ENCODE results near the gene CDK5R2. TPM values are rescaled to one million over a fixed set of nuclear protein-coding genes. Genes with fewer than 3 reads are reported as not detected.

The CDK5R2 gene
- total and polyA plus RNA-seq, 2 of the 13 experiments (the other 11 are each of a cell fraction or from before 2014, with no cell fraction given), result not detected

DNA sequence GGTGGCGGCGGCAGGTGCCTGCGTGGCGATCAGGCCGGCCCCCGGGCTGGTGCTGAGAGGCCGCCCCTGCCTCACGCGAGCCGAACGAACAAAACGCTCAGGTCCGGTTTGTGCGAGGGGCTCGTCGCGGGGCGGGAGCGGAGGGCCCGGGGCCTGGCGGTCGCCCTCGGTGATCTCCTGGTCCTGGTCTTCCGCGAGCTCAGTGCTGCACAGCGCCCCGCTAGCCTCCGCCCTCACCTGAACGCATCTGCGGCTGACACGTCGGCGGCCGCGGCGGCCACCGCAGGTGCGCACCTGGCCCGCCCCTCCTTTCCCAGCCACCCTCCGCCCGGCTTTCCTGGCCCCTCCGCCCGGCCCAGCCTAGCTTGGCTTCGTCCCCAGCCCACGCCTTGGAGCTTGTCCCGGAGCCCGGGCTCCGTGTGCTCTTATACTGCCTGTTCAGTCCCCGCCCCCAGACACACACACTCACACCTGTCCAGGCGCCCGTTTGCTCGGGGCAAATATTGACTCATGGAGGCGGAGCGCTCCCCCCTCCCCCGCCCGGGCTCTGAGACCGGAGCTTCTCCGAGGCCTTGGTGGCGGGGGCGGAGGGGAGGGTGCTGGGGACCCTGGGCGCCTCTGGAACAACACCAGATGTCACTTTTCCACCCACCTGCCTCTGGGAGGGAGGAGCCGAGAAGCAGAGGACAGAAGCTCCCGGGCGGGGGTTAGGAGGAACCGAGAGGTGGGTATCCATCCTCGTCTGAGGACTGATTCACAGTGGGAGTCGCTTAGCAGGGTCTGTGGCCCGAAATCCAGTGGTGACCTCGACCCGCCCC lies 42.3 kb downstream of the CDK5R2 start:
- H3K4me3 ChIP-seq (replicated peaks in 1 of 3; ENCODE audit: insufficient read depth in 1 of 3, low read depth in 2 of 3, low read length in 3 of 3), result peak overlapping the region in 2 of 3 experiments; percentile 28 to 64; a peak in 4 of 6 replicates
- in situ Hi-C loops (cut with HindIII; ENCODE audit: extremely low pct_ligation_motif_present, low pct_unique_long_range_greater_than_20kb), result no loop called here
- H3K9ac ChIP-seq (ENCODE audit: insufficient read depth, low read depth, low read length), result no peak overlapping the region
- ATAC-seq (peak; percentile 81), FAIRE-seq (peak; percentile 56), DNase-seq (ENCODE audit: low spot score) (peak; percentile 93)
- H3K4me2 ChIP-seq (ENCODE audit: low read depth, low read length), result peak overlapping the region; percentile 71
- no peaks in the 10 kb centered on the region for H3K36me3 ChIP-seq (replicated peaks in 1 of 2; ENCODE audit: control insufficient read depth in 1 of 2, insufficient read depth in 2 of 2, low read length in 2 of 2)
- H3K9me3 ChIP-seq (ENCODE audit: low read length), result no peaks in the 10 kb centered on the region
- ChIA-PET POLR2A (interaction anchor here (0.6 to 1.4 kb wide), 15 partner anchors 22 to 497 kb away, joined by 3 to 5 read pairs (median 4); partner anchors contain the start of genes CNPPD1, DNAJB2, GLB1L and GMPPA), CTCF (ENCODE audit: low intra/inter-chr PET ratio, low total read pairs) (interaction anchor here (1.1 to 2.1 kb wide), 3 partner anchors 22 to 118 kb away, joined by 3 to 7 read pairs (median 4); no protein-coding TSS in a partner anchor)
- intact Hi-C loops (cut with micrococcal nuclease; ENCODE audit: unreplicated experiment), result loop anchor here (2.0 kb wide), 1 partner anchor 27 kb away; no protein-coding TSS in a partner anchor
- H3K4me1 ChIP-seq (ENCODE audit: insufficient read depth, low read length), result peaks cover 24% of the 10 kb centered on the region
- H3K27ac ChIP-seq (ENCODE audit: extremely low read length, insufficient read depth, low read length), result no peak overlapping the region
- H4K20me1 ChIP-seq (ENCODE audit: insufficient read depth, low read length), result peaks cover 40% of the 10 kb centered on the region; the same call in 1 of the 2 replicates
- no peak overlapping the region for H2AFZ ChIP-seq (ENCODE audit: low read length)
- H3K27me3 ChIP-seq (ENCODE audit: control insufficient read depth in 1 of 2, insufficient read depth in 2 of 2, low read length in 2 of 2), result peaks cover 40 to 94% of the 10 kb centered on the region in 2 experiments
- no peaks in the 10 kb centered on the region for H3K79me2 ChIP-seq (ENCODE audit: insufficient read depth, low read length)
- no TSS peak for BruUV-seq (replicated peaks)
- WGBS (ENCODE audit: low lambda C conversion rate), result 4% methylated on average over 47 of the region's 70 CpGs
- TF ChIP-seq HMG20B (CRISPR knock-in tag; conservative IDR thresholded peaks at IDR 0.05), result peak; percentile 89
- TF ChIP-seq, protein P1, sequence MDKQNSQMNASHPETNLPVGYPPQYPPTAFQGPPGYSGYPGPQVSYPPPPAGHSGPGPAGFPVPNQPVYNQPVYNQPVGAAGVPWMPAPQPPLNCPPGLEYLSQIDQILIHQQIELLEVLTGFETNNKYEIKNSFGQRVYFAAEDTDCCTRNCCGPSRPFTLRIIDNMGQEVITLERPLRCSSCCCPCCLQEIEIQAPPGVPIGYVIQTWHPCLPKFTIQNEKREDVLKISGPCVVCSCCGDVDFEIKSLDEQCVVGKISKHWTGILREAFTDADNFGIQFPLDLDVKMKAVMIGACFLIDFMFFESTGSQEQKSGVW (CRISPR knock-in tag; IDR thresholded peaks at IDR 0.05; ENCODE audit: borderline replicate concordance), result no peak
- no peak for TF ChIP-seq SETDB1 (CRISPR knock-in tag; IDR thresholded peaks at IDR 0.05; ENCODE audit: borderline replicate concordance)
- peak; percentile 65; the same call in 1 of the 2 replicates for TF ChIP-seq ZNF160 (CRISPR knock-in tag; IDR thresholded peaks at IDR 0.05)
- peak; percentile 59 for TF ChIP-seq ZSCAN25 (CRISPR knock-in tag; IDR thresholded peaks at IDR 0.05)
- TF ChIP-seq TCF7 (IDR thresholded peaks at IDR 0.05; ENCODE audit: low read depth), result peak; percentile 41; the same call in 1 of the 2 replicates
- peak; percentile 38; the same call in 1 of the 2 replicates for TF ChIP-seq ZNF354B (CRISPR knock-in tag; IDR thresholded peaks at IDR 0.05)
- no peak for TF ChIP-seq ZC3H4 (CRISPR knock-in tag; IDR thresholded peaks at IDR 0.05; ENCODE audit: borderline replicate concordance)
- no peak for TF ChIP-seq FOXP1 (IDR thresholded peaks at IDR 0.05)
- TF ChIP-seq FOXP1 (CRISPR knock-in tag; IDR thresholded peaks at IDR 0.05), result peak; percentile 84
- TF ChIP-seq ZBTB7A (CRISPR knock-in tag; IDR thresholded peaks at IDR 0.05), result no peak
- no peak for TF ChIP-seq ZNF660 (CRISPR knock-in tag; IDR thresholded peaks at IDR 0.05; ENCODE audit: borderline replicate concordance, low read depth)
- TF ChIP-seq, protein P2, sequence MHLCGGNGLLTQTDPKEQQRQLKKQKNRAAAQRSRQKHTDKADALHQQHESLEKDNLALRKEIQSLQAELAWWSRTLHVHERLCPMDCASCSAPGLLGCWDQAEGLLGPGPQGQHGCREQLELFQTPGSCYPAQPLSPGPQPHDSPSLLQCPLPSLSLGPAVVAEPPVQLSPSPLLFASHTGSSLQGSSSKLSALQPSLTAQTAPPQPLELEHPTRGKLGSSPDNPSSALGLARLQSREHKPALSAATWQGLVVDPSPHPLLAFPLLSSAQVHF (CRISPR knock-in tag; IDR thresholded peaks at IDR 0.05), result no peak
- TF ChIP-seq, protein P3, sequence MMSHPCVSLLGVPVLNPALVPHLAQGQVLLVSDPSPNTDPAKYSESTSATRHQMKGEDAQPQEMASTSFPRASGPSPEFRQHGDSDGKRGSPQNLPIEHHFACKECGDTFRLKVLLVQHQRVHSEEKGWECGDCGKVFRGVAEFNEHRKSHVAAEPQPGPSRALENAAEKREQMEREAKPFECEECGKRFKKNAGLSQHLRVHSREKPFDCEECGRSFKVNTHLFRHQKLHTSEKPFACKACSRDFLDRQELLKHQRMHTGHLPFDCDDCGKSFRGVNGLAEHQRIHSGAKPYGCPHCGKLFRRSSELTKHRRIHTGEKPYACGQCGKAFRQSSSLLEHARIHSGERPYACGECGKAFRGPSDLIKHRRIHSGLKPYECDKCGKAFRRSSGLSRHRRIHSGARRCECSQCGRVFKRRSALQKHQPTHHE (CRISPR knock-in tag; IDR thresholded peaks at IDR 0.05; ENCODE audit: borderline replicate concordance), result peak; percentile 96; the same call in 1 of the 2 replicates
- TF ChIP-seq, protein P4, sequence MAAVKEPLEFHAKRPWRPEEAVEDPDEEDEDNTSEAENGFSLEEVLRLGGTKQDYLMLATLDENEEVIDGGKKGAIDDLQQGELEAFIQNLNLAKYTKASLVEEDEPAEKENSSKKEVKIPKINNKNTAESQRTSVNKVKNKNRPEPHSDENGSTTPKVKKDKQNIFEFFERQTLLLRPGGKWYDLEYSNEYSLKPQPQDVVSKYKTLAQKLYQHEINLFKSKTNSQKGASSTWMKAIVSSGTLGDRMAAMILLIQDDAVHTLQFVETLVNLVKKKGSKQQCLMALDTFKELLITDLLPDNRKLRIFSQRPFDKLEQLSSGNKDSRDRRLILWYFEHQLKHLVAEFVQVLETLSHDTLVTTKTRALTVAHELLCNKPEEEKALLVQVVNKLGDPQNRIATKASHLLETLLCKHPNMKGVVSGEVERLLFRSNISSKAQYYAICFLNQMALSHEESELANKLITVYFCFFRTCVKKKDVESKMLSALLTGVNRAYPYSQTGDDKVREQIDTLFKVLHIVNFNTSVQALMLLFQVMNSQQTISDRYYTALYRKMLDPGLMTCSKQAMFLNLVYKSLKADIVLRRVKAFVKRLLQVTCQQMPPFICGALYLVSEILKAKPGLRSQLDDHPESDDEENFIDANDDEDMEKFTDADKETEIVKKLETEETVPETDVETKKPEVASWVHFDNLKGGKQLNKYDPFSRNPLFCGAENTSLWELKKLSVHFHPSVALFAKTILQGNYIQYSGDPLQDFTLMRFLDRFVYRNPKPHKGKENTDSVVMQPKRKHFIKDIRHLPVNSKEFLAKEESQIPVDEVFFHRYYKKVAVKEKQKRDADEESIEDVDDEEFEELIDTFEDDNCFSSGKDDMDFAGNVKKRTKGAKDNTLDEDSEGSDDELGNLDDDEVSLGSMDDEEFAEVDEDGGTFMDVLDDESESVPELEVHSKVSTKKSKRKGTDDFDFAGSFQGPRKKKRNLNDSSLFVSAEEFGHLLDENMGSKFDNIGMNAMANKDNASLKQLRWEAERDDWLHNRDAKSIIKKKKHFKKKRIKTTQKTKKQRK (IDR thresholded peaks at IDR 0.05; ENCODE audit: low read length), result no peak
